Measurements from ENCODE around the gene DIPK1C. TPM values are rescaled to one million over a fixed set of nuclear protein-coding genes. Genes with fewer than 3 reads are reported as not detected.

The DIPK1C gene
- total and polyA plus RNA-seq, 10 of the 15 experiments (the other 5 are each of a cell fraction or from before 2014, with no cell fraction given) = not detected

DNA sequence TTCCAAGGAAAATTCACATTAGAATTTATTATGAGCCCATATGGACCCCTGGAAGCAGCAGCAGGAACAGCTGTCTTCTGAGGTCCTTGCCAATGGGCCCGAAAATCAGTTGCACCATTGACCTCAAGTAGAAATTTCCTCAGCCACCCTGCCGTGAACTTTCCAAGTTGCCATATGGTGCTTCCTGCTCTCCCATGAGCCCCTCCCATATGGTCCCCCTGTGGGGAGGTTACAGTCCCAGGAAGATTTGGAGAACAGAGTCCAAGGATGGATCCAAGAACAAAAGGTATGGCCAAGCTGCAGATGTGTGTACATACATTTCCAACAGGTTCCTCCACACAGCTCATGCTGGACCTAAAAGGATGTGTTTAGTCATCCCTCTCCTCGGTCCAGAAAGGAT, 34.6 kb downstream of the DIPK1C start (continued):
- TF ChIP-seq ATF3 (IDR thresholded peaks at IDR 0.05; ENCODE audit: borderline replicate concordance, extremely low read depth, low read depth, low read length) (no peak), HSF1 (IDR thresholded peaks at IDR 0.05; ENCODE audit: low read depth, low read length) (no peak), BACH1 (IDR thresholded peaks at IDR 0.05; ENCODE audit: borderline replicate concordance) (no peak)
- TF ChIP-seq, protein P1, sequence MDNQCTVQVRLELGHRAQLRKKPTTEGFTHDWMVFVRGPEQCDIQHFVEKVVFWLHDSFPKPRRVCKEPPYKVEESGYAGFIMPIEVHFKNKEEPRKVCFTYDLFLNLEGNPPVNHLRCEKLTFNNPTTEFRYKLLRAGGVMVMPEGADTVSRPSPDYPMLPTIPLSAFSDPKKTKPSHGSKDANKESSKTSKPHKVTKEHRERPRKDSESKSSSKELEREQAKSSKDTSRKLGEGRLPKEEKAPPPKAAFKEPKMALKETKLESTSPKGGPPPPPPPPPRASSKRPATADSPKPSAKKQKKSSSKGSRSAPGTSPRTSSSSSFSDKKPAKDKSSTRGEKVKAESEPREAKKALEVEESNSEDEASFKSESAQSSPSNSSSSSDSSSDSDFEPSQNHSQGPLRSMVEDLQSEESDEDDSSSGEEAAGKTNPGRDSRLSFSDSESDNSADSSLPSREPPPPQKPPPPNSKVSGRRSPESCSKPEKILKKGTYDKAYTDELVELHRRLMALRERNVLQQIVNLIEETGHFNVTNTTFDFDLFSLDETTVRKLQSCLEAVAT (IDR thresholded peaks at IDR 0.05) = no peak
- TF ChIP-seq, protein P2, sequence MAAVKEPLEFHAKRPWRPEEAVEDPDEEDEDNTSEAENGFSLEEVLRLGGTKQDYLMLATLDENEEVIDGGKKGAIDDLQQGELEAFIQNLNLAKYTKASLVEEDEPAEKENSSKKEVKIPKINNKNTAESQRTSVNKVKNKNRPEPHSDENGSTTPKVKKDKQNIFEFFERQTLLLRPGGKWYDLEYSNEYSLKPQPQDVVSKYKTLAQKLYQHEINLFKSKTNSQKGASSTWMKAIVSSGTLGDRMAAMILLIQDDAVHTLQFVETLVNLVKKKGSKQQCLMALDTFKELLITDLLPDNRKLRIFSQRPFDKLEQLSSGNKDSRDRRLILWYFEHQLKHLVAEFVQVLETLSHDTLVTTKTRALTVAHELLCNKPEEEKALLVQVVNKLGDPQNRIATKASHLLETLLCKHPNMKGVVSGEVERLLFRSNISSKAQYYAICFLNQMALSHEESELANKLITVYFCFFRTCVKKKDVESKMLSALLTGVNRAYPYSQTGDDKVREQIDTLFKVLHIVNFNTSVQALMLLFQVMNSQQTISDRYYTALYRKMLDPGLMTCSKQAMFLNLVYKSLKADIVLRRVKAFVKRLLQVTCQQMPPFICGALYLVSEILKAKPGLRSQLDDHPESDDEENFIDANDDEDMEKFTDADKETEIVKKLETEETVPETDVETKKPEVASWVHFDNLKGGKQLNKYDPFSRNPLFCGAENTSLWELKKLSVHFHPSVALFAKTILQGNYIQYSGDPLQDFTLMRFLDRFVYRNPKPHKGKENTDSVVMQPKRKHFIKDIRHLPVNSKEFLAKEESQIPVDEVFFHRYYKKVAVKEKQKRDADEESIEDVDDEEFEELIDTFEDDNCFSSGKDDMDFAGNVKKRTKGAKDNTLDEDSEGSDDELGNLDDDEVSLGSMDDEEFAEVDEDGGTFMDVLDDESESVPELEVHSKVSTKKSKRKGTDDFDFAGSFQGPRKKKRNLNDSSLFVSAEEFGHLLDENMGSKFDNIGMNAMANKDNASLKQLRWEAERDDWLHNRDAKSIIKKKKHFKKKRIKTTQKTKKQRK (IDR thresholded peaks at IDR 0.05; ENCODE audit: low read depth, low read length) = no peak
